ENCODE measurements around the gene NOS3. TPM values are rescaled to one million over a fixed set of nuclear protein-coding genes. Genes with fewer than 3 reads are reported as not detected.

NOS3 gene
- total and polyA plus RNA-seq, 11 donors: 8.9 to 49.4 (median 17.3) TPM

DNA sequence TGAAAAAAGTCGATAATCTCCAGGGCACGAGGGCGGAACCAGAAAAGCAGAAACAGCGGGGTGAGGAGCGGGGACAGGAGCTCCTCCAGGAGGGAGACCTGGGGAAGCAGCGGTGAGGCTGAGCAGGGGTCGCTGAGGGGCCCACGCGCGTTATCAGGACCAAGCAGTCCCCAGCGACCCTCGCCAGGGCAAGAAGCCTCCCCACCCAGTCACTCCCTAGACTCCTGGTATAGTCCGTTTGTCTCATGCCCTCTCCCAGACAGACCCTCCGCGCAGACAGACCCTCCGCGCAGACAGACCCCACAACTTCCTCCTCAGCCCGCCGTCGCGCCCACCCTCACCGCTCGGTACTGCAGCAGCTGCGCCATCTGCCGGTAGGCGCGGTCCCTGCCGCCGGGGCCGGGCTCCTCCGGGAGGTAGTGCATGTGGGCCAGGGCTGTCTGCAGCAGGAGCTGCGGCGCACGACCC is 27.2 kb downstream of the NOS3 start:
- peak in 3 of 4 donors; percentile 61 to 70 (median 70) for ATAC-seq
- intact Hi-C loops (cut with DNase I): loop anchor here in 1 of 10 donors (5.0 kb wide), 1 partner anchor 94 kb away; no protein-coding TSS in a partner anchor
- Histone ChIP-seq H3K9me3 (no peaks in the 10 kb centered on the region), H3K36me3 (peaks cover 0 to 3% (median 0%) of the 10 kb centered on the region in 9 donors), H3K27ac (no peak overlapping the region), H3K27me3 (peaks cover 3 to 52% (median 25%) of the 10 kb centered on the region in 9 donors), H3K4me1 (peaks cover 0 to 36% (median 19%) of the 10 kb centered on the region in 12 donors), H3K4me3 (peak overlapping the region in 8 of 12 donors; percentile 10 to 40 (median 26))
- DNase-seq: peak in 4 of 5 donors; percentile 59 to 88 (median 71)
- no peak for TF ChIP-seq POLR2A (IDR thresholded peaks at IDR 0.05)
- TF ChIP-seq CTCF (IDR thresholded peaks at IDR 0.05): peak; percentile 85 to 98 (median 90)
- 3 to 14% (median 6%) methylated on average over 11 to 34 of the region's 34 CpGs for WGBS, 4 donors

DNA sequence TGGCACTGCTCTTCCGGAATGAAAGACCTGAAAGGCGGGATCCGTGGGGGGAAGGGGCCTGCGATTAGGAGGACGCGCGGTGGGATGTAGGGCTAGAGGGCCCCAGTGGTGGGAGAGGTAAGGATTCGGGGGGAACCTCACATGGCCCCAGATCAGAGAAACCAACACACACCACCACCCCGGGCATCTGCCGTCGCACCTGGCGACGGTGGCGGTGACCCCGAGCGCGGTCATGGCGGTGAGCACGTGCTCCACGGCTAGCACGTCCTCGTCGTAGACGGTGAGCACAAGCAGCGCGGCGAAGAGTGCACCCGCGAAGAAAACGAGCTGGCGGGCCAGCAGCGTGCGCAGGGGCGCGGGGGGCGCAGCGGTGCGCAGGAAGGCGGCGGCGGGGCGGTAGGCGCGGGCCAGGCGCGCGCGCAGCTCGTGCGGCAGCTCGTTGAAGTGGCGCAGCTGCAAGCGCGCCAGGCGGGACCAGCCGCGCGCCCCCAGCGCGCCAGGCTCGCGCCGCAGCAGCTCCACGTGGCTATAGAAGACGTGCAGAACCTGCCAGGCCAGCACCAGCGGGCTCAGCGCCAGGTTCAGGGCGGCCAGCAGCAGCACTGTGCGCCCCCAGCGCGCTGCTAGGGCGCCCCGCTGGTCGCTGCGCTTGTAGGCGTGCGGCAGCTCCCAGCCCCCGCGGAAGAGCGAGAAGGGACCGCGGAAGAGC is 27.8 kb downstream of the NOS3 start:
- peak overlapping the region in 9 of 12 donors; percentile 10 to 40 (median 24) for H3K4me3 ChIP-seq
- no peaks in the 10 kb centered on the region for H3K9me3 ChIP-seq
- WGBS, 4 donors: 0 to 2% (median 1%) methylated on average over 52 to 82 of the region's 82 CpGs
- no peak overlapping the region for H3K27ac ChIP-seq
- TF ChIP-seq CTCF (IDR thresholded peaks at IDR 0.05) (peak in 2 of 12 donors; percentile 7 to 28), POLR2A (IDR thresholded peaks at IDR 0.05) (no peak)
- peak in 2 of 4 donors; percentile 8 to 16 for ATAC-seq
- intact Hi-C loops (cut with DNase I): loop anchor here in 1 of 10 donors (5.0 kb wide), 1 partner anchor 94 kb away; no protein-coding TSS in a partner anchor
- peaks cover 3 to 48% (median 21%) of the 10 kb centered on the region in 9 donors for H3K27me3 ChIP-seq
- DNase-seq: no peak
- H3K36me3 ChIP-seq: peaks cover 0 to 3% (median 0%) of the 10 kb centered on the region in 9 donors
- H3K4me1 ChIP-seq: peaks cover 0 to 30% (median 15%) of the 10 kb centered on the region in 12 donors

- TF ChIP-seq CTCF (IDR thresholded peaks at IDR 0.05) (no peak), POLR2A (IDR thresholded peaks at IDR 0.05) (no peak)
- no peak overlapping the region for H3K27ac ChIP-seq
- H3K36me3 ChIP-seq: peaks cover 0 to under 1% (median 0%) of the 10 kb centered on the region in 9 donors
- intact Hi-C loops (cut with DNase I): loop anchor here in 1 of 10 donors (5.0 kb wide), 1 partner anchor 93 kb away; no protein-coding TSS in a partner anchor
- H3K9me3 ChIP-seq: no peaks in the 10 kb centered on the region
- WGBS, 4 donors: 26 to 56% (median 31%) methylated on average over 13 to 20 of the region's 20 CpGs
- peaks cover 0 to 25% (median 13%) of the 10 kb centered on the region in 12 donors for H3K4me1 ChIP-seq
- peaks cover 3 to 43% (median 19%) of the 10 kb centered on the region in 9 donors for H3K27me3 ChIP-seq
- ATAC-seq (no peak), DNase-seq (no peak)
- peak overlapping the region in 7 of 12 donors; percentile 17 to 40 (median 32) for H3K4me3 ChIP-seq
Measured at GRCh38 chr7:151019130-151019447, 28.3 kb downstream of the NOS3 start.

- no peak overlapping the region for H3K27ac ChIP-seq
- WGBS, 4 donors: 46 to 62% (median 54%) methylated on average over 7 of the region's 7 CpGs
- no peaks in the 10 kb centered on the region for H3K36me3 ChIP-seq
- no peak for DNase-seq
- no peak overlapping the region for H3K4me3 ChIP-seq
- H3K9me3 ChIP-seq: no peaks in the 10 kb centered on the region
- H3K4me1 ChIP-seq: peaks cover 0 to 17% (median 13%) of the 10 kb centered on the region in 12 donors
- intact Hi-C loops (cut with DNase I): loop anchor here in 2 of 10 donors (10.0 kb wide), 2 partner anchors 75 to 95 kb away; no protein-coding TSS in a partner anchor
- ATAC-seq: no peak
- peaks cover 3 to 38% (median 19%) of the 10 kb centered on the region in 9 donors for H3K27me3 ChIP-seq
- TF ChIP-seq CTCF (IDR thresholded peaks at IDR 0.05) (no peak), POLR2A (IDR thresholded peaks at IDR 0.05) (no peak)
Measured at GRCh38 chr7:151020231-151020630, 29.4 kb downstream of the NOS3 start.
